Mesodermal cell (in vitro differentiated cells): ENCODE results near the gene FOXL2. TPM values are rescaled to one million over a fixed set of nuclear protein-coding genes. Genes with fewer than 3 reads are reported as not detected.

Experiments
- H3K27ac ChIP-seq: 2 replicates; pipeline ENCODE4 v1.7.0; 2013; ENCODE audit warnings: mild to moderate bottlenecking, low read depth, low read length, moderate library complexity; ENCODE audit not compliant: severe bottlenecking
- H3K36me3 ChIP-seq: 2 replicates; pipeline ENCODE4 v1.7.1; 2013; ENCODE audit warnings: mild to moderate bottlenecking, low read length, moderate library complexity; ENCODE audit not compliant: control insufficient read depth, insufficient read depth
- H3K4me1 ChIP-seq: one replicate; pipeline ENCODE4 v1.7.1; 2013; ENCODE audit warnings: mild to moderate bottlenecking, low read length; ENCODE audit not compliant: insufficient read depth, control insufficient read depth, poor library complexity, severe bottlenecking
- H3K4me3 ChIP-seq: 2 replicates; pipeline ENCODE4 v1.7.0; 2013; ENCODE audit warnings: low read length, control low read depth, mild to moderate bottlenecking; ENCODE audit not compliant: insufficient read depth, poor library complexity, severe bottlenecking; ENCODE audit errors: extremely low read depth
- H3K9me3 ChIP-seq: 2 replicates; pipeline ENCODE4 v1.7.1; 2013; ENCODE audit warnings: mild to moderate bottlenecking, low read length, moderate library complexity; ENCODE audit not compliant: control insufficient read depth
- WGBS, 2 experiments: methylation state at CpG; one replicate each; pipeline ENCODE4 v1.1.5; 2013; ENCODE audit warnings: missing lambda C conversion rate in 2 of 2; ENCODE audit not compliant: insufficient coverage in 2 of 2; 5-methylcytosine and 5-hydroxymethylcytosine counted together
- polyA plus RNA-seq, 2 experiments: library from polyadenylated mRNA; stranded (reverse); fragments of 50-300 nt; gene quantifications; one replicate each; pipeline ENCODE4 v1.2.3, GENCODE V29; 2013

The FOXL2 gene
- polyA plus RNA-seq (2013, experiment 1 of 2): 0.96 TPM
- 0.91 TPM for polyA plus RNA-seq (2013, experiment 2 of 2)

GRCh38 chr3:138946663-138947494, at the start of gene FOXL2, which contains the start of gene FOXL2NB:
Gene FOXL2, minus strand, starts transcription at chr3:138947137. Its CDS starts 415 bp downstream, at chr3:138946722.
Gene FOXL2NB, plus strand, starts transcription at chr3:138947217. Its CDS starts 148 bp downstream, at chr3:138947365.
- peak within 1 kb of the TSS; percentile 41 for H3K4me3 ChIP-seq
- no peak within 1 kb of the TSS for H3K27ac ChIP-seq
- no peaks in the 10 kb centered on the region for H3K9me3 ChIP-seq
- WGBS, 2 experiments: 0 to 1% methylated on average over 59 to 68 of the region's 78 CpGs
- no peaks in the 10 kb centered on the region for H3K36me3 ChIP-seq
- H3K4me1 ChIP-seq: peaks cover 21% of the 10 kb centered on the region

- Histone ChIP-seq H3K9me3 (no peaks in the 10 kb centered on the region), H3K4me1 (peaks cover 3% of the 10 kb centered on the region), H3K4me3 (no peak overlapping the region), H3K36me3 (no peaks in the 10 kb centered on the region), H3K27ac (no peak overlapping the region)
- no CpG with 5 or more reads among the region's 1 CpG for WGBS, 2 experiments
These were observed 48.8 kb upstream of the FOXL2 start for GRCh38 chr3:138995706-138996105.

- H3K4me1 ChIP-seq: no peaks in the 10 kb centered on the region
- WGBS, 2 experiments: 90 to 93% methylated on average over 2 of the region's 2 CpGs
- H3K9me3 ChIP-seq: no peaks in the 10 kb centered on the region
- no peak overlapping the region for H3K4me3 ChIP-seq
- H3K27ac ChIP-seq: no peak overlapping the region
- H3K36me3 ChIP-seq: no peaks in the 10 kb centered on the region
These were observed 40.2 kb upstream of the FOXL2 start for GRCh38 chr3:138987181-138987580.

- Histone ChIP-seq H3K9me3 (no peaks in the 10 kb centered on the region), H3K36me3 (no peaks in the 10 kb centered on the region), H3K4me1 (no peaks in the 10 kb centered on the region), H3K4me3 (no peak overlapping the region), H3K27ac (no peak overlapping the region)
- 85 to 88% methylated on average over 2 of the region's 4 CpGs for WGBS, 2 experiments
These were observed 39.0 kb upstream of the FOXL2 start for GRCh38 chr3:138985932-138986331.

- H3K4me3 ChIP-seq: no peak overlapping the region
- H3K27ac ChIP-seq: no peak overlapping the region
- H3K4me1 ChIP-seq: no peaks in the 10 kb centered on the region
- WGBS, 2 experiments: 25% methylated on average over 2 of the region's 3 CpGs; no CpG with 5 or more reads in 1 of the 2 experiments
- no peaks in the 10 kb centered on the region for H3K9me3 ChIP-seq
- no peaks in the 10 kb centered on the region for H3K36me3 ChIP-seq
These were observed 37.9 kb upstream of the FOXL2 start for GRCh38 chr3:138984816-138985215.

GRCh38 chr3:138976047-138976446, 29.1 kb upstream of the FOXL2 start:
- Histone ChIP-seq H3K4me3 (no peak overlapping the region), H3K27ac (no peak overlapping the region), H3K36me3 (no peaks in the 10 kb centered on the region), H3K4me1 (no peaks in the 10 kb centered on the region), H3K9me3 (no peaks in the 10 kb centered on the region)

GRCh38 chr3:138975351-138975750, 28.4 kb upstream of the FOXL2 start:
- Histone ChIP-seq H3K9me3 (no peaks in the 10 kb centered on the region), H3K4me1 (no peaks in the 10 kb centered on the region), H3K36me3 (no peaks in the 10 kb centered on the region), H3K4me3 (no peak overlapping the region), H3K27ac (no peak overlapping the region)
- 83 to 95% methylated on average over 4 of the region's 8 CpGs for WGBS, 2 experiments

GRCh38 chr3:138974462-138974861, 27.5 kb upstream of the FOXL2 start:
- Histone ChIP-seq H3K4me1 (no peaks in the 10 kb centered on the region), H3K4me3 (no peak overlapping the region), H3K27ac (no peak overlapping the region), H3K9me3 (no peaks in the 10 kb centered on the region), H3K36me3 (no peaks in the 10 kb centered on the region)
- WGBS, 2 experiments: 91 to 93% methylated on average over 4 to 5 of the region's 5 CpGs

GRCh38 chr3:138972941-138973340, 26.0 kb upstream of the FOXL2 start:
- H3K36me3 ChIP-seq: no peaks in the 10 kb centered on the region
- H3K27ac ChIP-seq: no peak overlapping the region
- no peak overlapping the region for H3K4me3 ChIP-seq
- no peaks in the 10 kb centered on the region for H3K9me3 ChIP-seq
- no peaks in the 10 kb centered on the region for H3K4me1 ChIP-seq
- 84 to 92% methylated on average over 4 of the region's 5 CpGs for WGBS, 2 experiments

- Histone ChIP-seq H3K4me3 (no peak overlapping the region), H3K27ac (no peak overlapping the region), H3K9me3 (no peaks in the 10 kb centered on the region), H3K36me3 (no peaks in the 10 kb centered on the region), H3K4me1 (no peaks in the 10 kb centered on the region)
- 82 to 92% methylated on average over 4 to 5 of the region's 6 CpGs for WGBS, 2 experiments
These were observed 24.9 kb upstream of the FOXL2 start for GRCh38 chr3:138971766-138972320.

- Histone ChIP-seq H3K27ac (no peak overlapping the region), H3K4me3 (no peak overlapping the region), H3K9me3 (peaks cover 4% of the 10 kb centered on the region), H3K4me1 (peaks cover 3% of the 10 kb centered on the region), H3K36me3 (no peaks in the 10 kb centered on the region)
These were observed 18.0 kb upstream of the FOXL2 start for GRCh38 chr3:138964923-138965322.
